HEK293T (cell line): ENCODE results near the gene CASP1.

Source experiments
- ARNT ChIP-seq: fragments of 450-650 bp; IDR thresholded peaks from 2 replicates; pipeline ENCODE4 v1.6.1; 2017; ENCODE audit warnings: mild to moderate bottlenecking
- FOXA1 ChIP-seq: fragments of 450-650 bp; IDR thresholded peaks from 2 replicates; pipeline ENCODE4 v1.6.1; 2016; ENCODE audit warnings: mild to moderate bottlenecking
- FOXK2 ChIP-seq: fragments of 450-650 bp; IDR thresholded peaks from 2 replicates; pipeline ENCODE4 v1.6.1; 2016; ENCODE audit warnings: mild to moderate bottlenecking
- HDGF ChIP-seq: fragments of 450-650 bp; IDR thresholded peaks from 2 replicates; pipeline ENCODE4 v1.6.1; 2017; ENCODE audit warnings: antibody characterized with exemption, borderline replicate concordance
- L3MBTL2 ChIP-seq: fragments of 450-650 bp; conservative IDR thresholded peaks from 2 replicates; pipeline ENCODE4 v1.6.1; 2016; ENCODE audit warnings: mild to moderate bottlenecking
- LEF1 ChIP-seq: fragments of 450-650 bp; IDR thresholded peaks from 2 replicates; pipeline ENCODE4 v1.6.1; 2017; ENCODE audit warnings: mild to moderate bottlenecking, borderline replicate concordance
- SP1 ChIP-seq: fragments of 450-650 bp; IDR thresholded peaks from 2 replicates; pipeline ENCODE4 v1.6.1; 2017
- SUZ12 ChIP-seq: fragments of 450-650 bp; IDR thresholded peaks from 2 replicates; pipeline ENCODE4 v1.6.1; 2016; ENCODE audit warnings: mild to moderate bottlenecking
- TARDBP ChIP-seq: fragments of 450-650 bp; IDR thresholded peaks from 2 replicates; pipeline ENCODE4 v1.6.1; 2016
- ZNF384 ChIP-seq: fragments of 450-650 bp; IDR thresholded peaks from 2 replicates; pipeline ENCODE4 v1.6.1; 2016
- TF ChIP-seq, protein P1 (sequence below): fragments of 450-650 bp; IDR thresholded peaks from 2 replicates; pipeline ENCODE4 v1.6.1; 2016

DNA sequence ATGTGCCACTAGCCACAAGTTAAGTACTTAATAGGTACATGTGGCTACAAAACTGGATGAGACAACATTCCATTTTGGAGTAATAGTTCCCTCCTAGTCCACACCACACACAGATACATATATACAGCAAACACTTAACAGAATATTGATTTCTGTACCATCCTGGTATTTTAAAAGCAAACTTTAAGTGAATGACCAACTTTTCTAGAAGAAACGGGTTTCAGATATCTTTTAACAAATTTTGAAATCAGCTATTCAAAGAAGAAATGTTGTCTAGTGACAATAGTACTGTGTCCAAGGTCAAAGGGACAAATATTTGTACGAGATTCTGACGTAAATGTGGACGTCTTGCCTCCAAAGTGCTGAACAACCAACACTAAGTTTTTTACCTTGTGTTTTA, 22.5 kb upstream of the CASP1 start:
- TF ChIP-seq SUZ12 (no peak), SP1 (no peak), L3MBTL2 (no peak), LEF1 (no peak), ARNT (no peak), TARDBP (no peak), ZNF384 (no peak), HDGF (no peak), FOXA1 (no peak), FOXK2 (no peak)
- TF ChIP-seq, protein P1, sequence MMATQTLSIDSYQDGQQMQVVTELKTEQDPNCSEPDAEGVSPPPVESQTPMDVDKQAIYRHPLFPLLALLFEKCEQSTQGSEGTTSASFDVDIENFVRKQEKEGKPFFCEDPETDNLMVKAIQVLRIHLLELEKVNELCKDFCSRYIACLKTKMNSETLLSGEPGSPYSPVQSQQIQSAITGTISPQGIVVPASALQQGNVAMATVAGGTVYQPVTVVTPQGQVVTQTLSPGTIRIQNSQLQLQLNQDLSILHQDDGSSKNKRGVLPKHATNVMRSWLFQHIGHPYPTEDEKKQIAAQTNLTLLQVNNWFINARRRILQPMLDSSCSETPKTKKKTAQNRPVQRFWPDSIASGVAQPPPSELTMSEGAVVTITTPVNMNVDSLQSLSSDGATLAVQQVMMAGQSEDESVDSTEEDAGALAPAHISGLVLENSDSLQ = no peak
